ENCODE results near the gene PFKFB2.

GRCh38 chr1:207039380-207040180 lies 13.5 kb upstream of the PFKFB2 start:
- TF ChIP-seq CTCF (IDR thresholded peaks at IDR 0.05) (no peak), POLR2AphosphoS5 (IDR thresholded peaks at IDR 0.05) (no peak), POLR2A (IDR thresholded peaks at IDR 0.05; ENCODE audit: low read depth) (no peak)

All from esophagus muscularis mucosa (tissue), 3 donors.